GM12864 (cell line): ENCODE measurements around the gene SMAD5.

Experiments used
- DNase-seq: peaks from one replicate; pipeline ENCODE4 v3.0.0-alpha.2; 2011; ENCODE audit warnings: low read depth
- H3K4me3 ChIP-seq: 2 replicates; pipeline ENCODE4 v1.5.1; 2011; ENCODE audit warnings: mild to moderate bottlenecking, low read depth, low read length, control low read depth
- CTCF ChIP-seq: IDR thresholded peaks from 2 replicates; pipeline ENCODE4 v1.5.1; 2011; ENCODE audit warnings: low read depth, mild to moderate bottlenecking, moderate library complexity, low read length, control low read depth, inconsistent platforms; ENCODE audit errors: missing control alignments

The SMAD5 gene

DNA sequence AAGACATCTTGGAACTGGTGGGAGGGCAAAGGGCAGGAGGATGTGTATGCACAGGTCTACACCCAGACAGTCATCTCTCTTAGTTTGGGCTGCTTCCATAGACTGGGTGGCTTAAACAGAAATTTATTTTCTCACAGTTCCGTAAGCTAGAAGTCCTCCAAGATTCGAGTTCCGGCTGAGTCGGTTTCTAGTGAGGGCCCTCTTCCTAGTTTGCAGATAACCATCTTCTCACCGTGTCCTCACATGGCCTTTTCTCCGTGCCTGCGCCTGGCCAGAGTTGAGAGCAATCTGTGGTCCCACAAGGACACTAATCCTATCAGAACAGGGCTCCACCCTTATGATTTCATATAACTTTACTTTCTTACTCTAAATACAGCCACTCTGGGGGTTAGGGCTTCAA lies 56.2 kb downstream of the SMAD5 start:
- no peak for DNase-seq
- no peak for TF ChIP-seq CTCF
- no peak overlapping the region for H3K4me3 ChIP-seq

- TF ChIP-seq CTCF, result no peak
- no peak for DNase-seq
- H3K4me3 ChIP-seq, result no peak overlapping the region
Measured at GRCh38 chr5:136190091-136190720, 57.6 kb downstream of the SMAD5 start.

DNA sequence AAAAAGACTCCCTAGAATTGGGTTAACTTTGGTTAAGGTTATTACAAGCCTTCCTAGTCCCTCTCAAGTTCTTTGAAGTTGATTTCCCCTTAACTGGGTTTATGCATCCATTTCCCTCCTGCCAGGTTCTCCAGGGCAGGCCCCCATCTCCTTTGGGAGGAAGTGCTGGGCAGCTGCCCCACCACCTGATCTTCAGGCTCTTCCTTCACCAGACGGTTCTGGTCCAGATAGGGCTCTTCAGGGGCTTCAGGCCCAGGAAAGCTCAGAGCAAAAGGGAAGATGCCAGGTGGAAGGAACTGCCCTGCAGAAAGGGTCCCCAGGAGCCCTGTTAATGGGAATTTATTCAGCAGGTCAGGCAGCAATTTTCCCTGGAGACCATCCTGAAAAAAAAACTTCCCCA lies 58.3 kb downstream of the SMAD5 start:
- no peak for TF ChIP-seq CTCF
- no peak for DNase-seq
- no peak overlapping the region for H3K4me3 ChIP-seq

DNA sequence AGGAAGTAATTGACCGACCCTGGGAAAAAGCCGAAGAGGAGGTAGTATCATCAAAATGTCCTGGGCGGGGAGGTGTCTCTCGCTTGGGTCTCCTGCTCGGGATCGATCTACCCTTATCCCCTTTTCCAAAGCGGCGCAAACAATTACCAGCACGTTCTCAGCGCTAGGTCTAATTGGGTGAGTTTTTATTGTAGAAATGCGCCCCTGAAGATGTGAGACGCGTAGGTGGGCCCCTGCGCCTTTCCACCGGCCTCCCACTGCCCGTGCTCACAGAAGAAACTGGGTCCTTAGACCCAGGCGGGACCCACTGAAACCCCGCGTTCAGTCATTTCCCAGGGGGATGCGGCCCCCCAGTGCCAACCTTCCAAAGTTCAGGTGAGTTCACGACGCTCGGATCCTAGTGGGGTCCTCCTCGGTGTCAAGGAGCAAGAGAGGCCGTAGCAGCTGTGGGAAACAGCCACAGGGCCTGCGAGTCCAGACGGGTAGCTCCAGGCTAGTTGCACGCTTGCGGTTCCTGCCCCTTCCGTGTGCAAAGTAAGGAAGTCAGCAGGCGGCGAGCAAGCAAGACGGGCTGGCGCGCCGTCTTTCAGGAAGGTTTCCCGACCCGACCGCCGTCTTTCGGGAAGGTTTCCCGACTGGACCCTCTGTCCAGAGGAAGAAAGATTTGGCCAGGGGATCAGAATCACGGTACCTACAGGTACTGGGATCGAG lies 58.8 kb downstream of the SMAD5 start:
- no peak for DNase-seq
- TF ChIP-seq CTCF, result no peak
- H3K4me3 ChIP-seq, result no peak overlapping the region

DNA sequence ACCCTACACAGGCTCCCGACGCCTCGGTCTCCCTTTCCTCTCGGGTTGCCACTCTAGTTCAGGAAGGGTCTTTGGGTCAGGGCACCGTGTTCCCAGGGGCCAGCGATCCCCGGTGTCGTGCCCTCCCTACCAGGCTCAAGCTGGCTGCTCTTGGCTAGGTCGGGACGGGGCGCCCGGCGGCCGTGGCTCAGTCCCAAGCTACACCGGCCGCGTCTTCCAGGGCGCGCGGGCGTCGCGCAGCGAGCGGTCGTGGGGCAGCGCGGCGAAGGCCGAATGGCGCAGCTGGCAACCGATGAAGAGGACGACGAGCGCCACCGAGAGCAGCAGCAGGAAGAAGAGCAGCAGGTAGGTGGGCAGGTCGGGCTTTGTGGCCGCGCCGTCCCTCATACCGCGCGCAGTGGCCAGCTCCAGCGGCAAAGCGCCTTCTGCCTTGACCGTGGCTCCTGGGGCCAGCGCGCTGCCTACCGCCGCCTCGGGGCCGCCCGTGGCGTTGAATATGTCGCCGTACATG lies 59.4 kb downstream of the SMAD5 start:
- TF ChIP-seq CTCF, result no peak
- H3K4me3 ChIP-seq, result no peak overlapping the region
- DNase-seq, result no peak

DNA sequence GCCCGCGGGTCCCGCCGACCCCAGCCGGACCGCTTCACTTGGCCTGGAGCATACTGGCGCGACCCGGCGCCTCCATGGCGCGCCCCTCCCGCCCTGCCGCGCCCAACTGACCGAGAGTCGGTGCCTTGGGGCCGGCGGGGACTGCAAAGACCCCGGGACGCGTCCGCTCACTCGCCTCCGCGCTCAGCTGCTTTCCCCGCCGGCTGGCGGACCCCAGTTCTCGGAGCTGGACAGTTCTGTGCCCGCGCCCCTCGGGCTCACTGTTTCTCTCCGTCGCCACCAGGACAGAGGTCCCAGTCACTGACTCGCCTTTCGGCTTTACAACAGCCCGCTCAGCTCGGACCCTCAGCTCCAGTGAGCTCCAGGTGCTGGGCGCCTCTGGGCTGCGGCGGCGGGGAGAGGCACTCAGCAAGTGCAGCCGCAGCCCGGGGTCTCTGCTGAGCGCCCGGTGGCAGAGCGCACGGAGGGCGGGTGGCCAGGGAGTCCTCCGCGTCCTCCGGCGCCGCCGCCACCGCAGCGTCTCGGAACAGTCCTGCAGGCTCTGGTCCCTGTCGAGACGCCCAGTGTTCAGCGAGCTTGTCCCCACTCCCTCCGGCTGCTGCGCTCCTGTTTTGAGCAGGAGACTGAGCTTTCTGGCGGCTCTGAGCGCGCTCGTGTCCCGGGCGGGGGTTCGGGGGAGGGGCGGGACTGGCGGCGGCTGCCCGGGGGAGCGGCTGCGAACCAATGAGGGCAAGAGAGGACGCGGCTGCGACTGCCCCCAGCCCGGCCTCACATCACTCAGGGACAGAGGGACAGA lies 60.1 kb downstream of the SMAD5 start, which contains the start of gene SMIM32:
TSS of gene SMIM32 (minus strand) at position 637 of the 796 bp plus-strand sequence. CDS start 638 bp downstream, outside the sequence.
- H3K4me3 ChIP-seq, result no peak within 1 kb of the TSS

More for the DNA sequence above, 60.1 kb downstream of the SMAD5 start, which contains the start of gene SMIM32:
- no peak for DNase-seq
- no peak for TF ChIP-seq CTCF
